ENCODE measurements around the gene TTLL6. TPM values are rescaled to one million over a fixed set of nuclear protein-coding genes. Genes with fewer than 3 reads are reported as not detected.
"Not testable (repeated sequence)": the region's sequence is repeated elsewhere in the genome, so short reads cannot be mapped to it uniquely, and the experiment has no call there.

The TTLL6 gene
- total and polyA plus RNA-seq, 3 donors from 2014 or later = 18.5 to 70.9 (median 44.3) TPM

GRCh38 chr17:48809182-48809581 lies 7.8 kb downstream of the TTLL6 start:
- WGBS, 2 donors = 55 to 61% methylated on average over 4 of the region's 4 CpGs
- intact Hi-C loops (cut with DNase I; ENCODE audit: low total_unique reads) = no loop called here
- Histone ChIP-seq H3K9me3 (no peaks in the 10 kb centered on the region), H3K4me1 (peaks cover 5% of the 10 kb centered on the region), H3K27ac (no peak overlapping the region), H3K36me3 (ENCODE audit: low read depth, missing control alignments) (no peaks in the 10 kb centered on the region), H3K4me3 (no peak overlapping the region), H3K27me3 (no peaks in the 10 kb centered on the region)
- DNase-seq = no peak
- TF ChIP-seq POLR2A (IDR thresholded peaks at IDR 0.05) (no peak), CTCF (IDR thresholded peaks at IDR 0.05) (no peak)

- WGBS, 2 donors = 9 to 12% methylated on average over 9 of the region's 9 CpGs
Measured at GRCh38 chr17:48804936-48805411, 12.1 kb downstream of the TTLL6 start.

GRCh38 chr17:48800626-48801217 lies 16.3 kb downstream of the TTLL6 start:
- Histone ChIP-seq H3K4me3 (no peak overlapping the region), H3K36me3 (ENCODE audit: low read depth, missing control alignments) (no peaks in the 10 kb centered on the region), H3K4me1 (peaks cover 22% of the 10 kb centered on the region), H3K27ac (no peak overlapping the region), H3K27me3 (no peaks in the 10 kb centered on the region), H3K9me3 (no peaks in the 10 kb centered on the region)
- WGBS, 2 donors = 41 to 57% methylated on average over 5 of the region's 5 CpGs
- intact Hi-C loops (cut with DNase I; ENCODE audit: low total_unique reads) = no loop called here
- no peak for DNase-seq
- TF ChIP-seq CTCF (IDR thresholded peaks at IDR 0.05) (no peak), POLR2A (IDR thresholded peaks at IDR 0.05) (no peak)

More at GRCh38 chr17:48804936-48805411, 12.1 kb downstream of the TTLL6 start:
- peaks cover 22% of the 10 kb centered on the region for H3K4me1 ChIP-seq
- DNase-seq = peak; percentile 75
- no peaks in the 10 kb centered on the region for H3K9me3 ChIP-seq
- TF ChIP-seq CTCF (IDR thresholded peaks at IDR 0.05) (peak; percentile 64 to 90 (median 79)), POLR2A (IDR thresholded peaks at IDR 0.05) (no peak)
- H3K4me3 ChIP-seq = no peak overlapping the region
- H3K27me3 ChIP-seq = no peaks in the 10 kb centered on the region
- intact Hi-C loops (cut with DNase I; ENCODE audit: low total_unique reads) = no loop called here
- H3K27ac ChIP-seq = no peak overlapping the region
- H3K36me3 ChIP-seq (ENCODE audit: low read depth, missing control alignments) = no peaks in the 10 kb centered on the region

- H3K27ac ChIP-seq = no peak overlapping the region
- TF ChIP-seq CTCF (IDR thresholded peaks at IDR 0.05) (no peak), POLR2A (IDR thresholded peaks at IDR 0.05) (no peak)
- no peaks in the 10 kb centered on the region for H3K36me3 ChIP-seq (ENCODE audit: low read depth, missing control alignments)
- intact Hi-C loops (cut with DNase I; ENCODE audit: low total_unique reads) = loop anchor here (5.0 to 10.0 kb wide), 2 partner anchors 74 to 83 kb away; partner anchors contain the start of genes HOXB13, PRAC1 and PRAC2
- no peaks in the 10 kb centered on the region for H3K9me3 ChIP-seq
- no peak for DNase-seq
- peaks cover 16% of the 10 kb centered on the region for H3K4me1 ChIP-seq
- no peak overlapping the region for H3K4me3 ChIP-seq
- H3K27me3 ChIP-seq = no peaks in the 10 kb centered on the region
- WGBS, 2 donors = 77 to 83% methylated on average over 11 of the region's 11 CpGs
Measured at GRCh38 chr17:48799069-48799723, 17.8 kb downstream of the TTLL6 start.

GRCh38 chr17:48796163-48796522 lies 20.9 kb downstream of the TTLL6 start:
- not testable (repeated sequence) for DNase-seq; H3K36me3 ChIP-seq (ENCODE audit: low read depth, missing control alignments); H3K4me3 ChIP-seq; H3K9me3 ChIP-seq; H3K4me1 ChIP-seq; H3K27me3 ChIP-seq; H3K27ac ChIP-seq
- WGBS, 2 donors = 66 to 73% methylated on average over 6 of the region's 6 CpGs
- intact Hi-C loops (cut with DNase I; ENCODE audit: low total_unique reads) = loop anchor here (5.0 to 10.0 kb wide), 2 partner anchors 71 to 86 kb away; partner anchors contain the start of genes HOXB13, PRAC1 and PRAC2

Data from testis (tissue), 3 donors.